ENCODE data around the gene CCL4. TPM values are rescaled to one million over a fixed set of nuclear protein-coding genes. Genes with fewer than 3 reads are reported as not detected.

The CCL4 gene
- total and polyA plus RNA-seq, 4 experiments from 2014 or later, result 1.1 to 1.3 (median 1.2) TPM

- H3K4me3 ChIP-seq (ENCODE audit: low read length in 2 of 2), result no peak overlapping the region
- H3K27me3 ChIP-seq (ENCODE audit: insufficient read depth, low read length), result no peaks in the 10 kb centered on the region
- H3K27ac ChIP-seq (ENCODE audit: low read depth, low read length), result no peak overlapping the region
- no peak for DNase-seq
- CTCF ChIA-PET (ENCODE audit: partially characterized antibody), result interaction anchor here (1.6 kb wide), 1 partner anchor 15 kb away, joined by 6 read pairs; no protein-coding TSS in a partner anchor
- H3K36me3 ChIP-seq (ENCODE audit: insufficient read depth, low read length), result no peaks in the 10 kb centered on the region
- Mint-ChIP-seq H3K36me3 (no peaks in the 10 kb centered on the region), H3K27ac (no peak overlapping the region), H3K9me3 (peaks cover 0 to 2% (median 0%) of the 10 kb centered on the region in 8 donors), H3K27me3 (peaks cover 7 to 10% of the 10 kb centered on the region in 2 donors), H3K4me3 (no peak overlapping the region), H3K4me1 (no peaks in the 10 kb centered on the region)
- H3K4me1 ChIP-seq (ENCODE audit: insufficient read depth, low read length), result no peaks in the 10 kb centered on the region
- intact Hi-C loops (cut with micrococcal nuclease), result no loop called here
- no peaks in the 10 kb centered on the region for H3K9me3 ChIP-seq (ENCODE audit: control insufficient read depth in 1 of 2, low read length in 2 of 2)
- POLR2A ChIA-PET (ENCODE audit: partially characterized antibody), result no interaction called here
These were observed 30.1 kb downstream of the CCL4 start for GRCh38 chr17:36133602-36134236.

GRCh38 chr17:36135465-36135864 is 31.8 kb downstream of the CCL4 start:
- no peak for DNase-seq
- POLR2A ChIA-PET (ENCODE audit: partially characterized antibody), result no interaction called here
- H3K27ac ChIP-seq (ENCODE audit: low read depth, low read length), result no peak overlapping the region
- H3K9me3 Mint-ChIP-seq, result peaks cover 0 to 2% (median 0%) of the 10 kb centered on the region in 8 donors
- intact Hi-C loops (cut with micrococcal nuclease), result no loop called here
- CTCF ChIA-PET (ENCODE audit: partially characterized antibody), result interaction anchor here (1.8 kb wide), 1 partner anchor 14 kb away, joined by 6 read pairs; no protein-coding TSS in a partner anchor
- no peaks in the 10 kb centered on the region for H3K9me3 ChIP-seq (ENCODE audit: control insufficient read depth in 1 of 2, low read length in 2 of 2)
- no peaks in the 10 kb centered on the region for H3K36me3 ChIP-seq (ENCODE audit: insufficient read depth, low read length)
- H3K4me1 Mint-ChIP-seq, result no peaks in the 10 kb centered on the region
- no peaks in the 10 kb centered on the region for H3K4me1 ChIP-seq (ENCODE audit: insufficient read depth, low read length)
- H3K4me3 ChIP-seq (ENCODE audit: low read length in 2 of 2), result no peak overlapping the region
- H3K27ac Mint-ChIP-seq, result no peak overlapping the region
- H3K27me3 Mint-ChIP-seq, result peaks cover 4 to 8% of the 10 kb centered on the region in 2 donors
- H3K27me3 ChIP-seq (ENCODE audit: insufficient read depth, low read length), result no peaks in the 10 kb centered on the region
- no peak overlapping the region for H3K4me3 Mint-ChIP-seq
- no peaks in the 10 kb centered on the region for H3K36me3 Mint-ChIP-seq

- Mint-ChIP-seq H3K27ac (no peak overlapping the region), H3K4me3 (no peak overlapping the region), H3K36me3 (no peaks in the 10 kb centered on the region), H3K9me3 (peaks cover 0 to 2% (median 0%) of the 10 kb centered on the region in 8 donors), H3K4me1 (no peaks in the 10 kb centered on the region), H3K27me3 (peaks cover 5 to 8% of the 10 kb centered on the region in 2 donors)
- Histone ChIP-seq H3K27ac (ENCODE audit: low read depth, low read length) (no peak overlapping the region), H3K4me3 (ENCODE audit: low read length in 2 of 2) (no peak overlapping the region), H3K4me1 (ENCODE audit: insufficient read depth, low read length) (no peaks in the 10 kb centered on the region), H3K27me3 (ENCODE audit: insufficient read depth, low read length) (no peaks in the 10 kb centered on the region), H3K9me3 (ENCODE audit: control insufficient read depth in 1 of 2, low read length in 2 of 2) (no peaks in the 10 kb centered on the region), H3K36me3 (ENCODE audit: insufficient read depth, low read length) (no peaks in the 10 kb centered on the region)
- intact Hi-C loops (cut with micrococcal nuclease), result no loop called here
- ChIA-PET CTCF (ENCODE audit: partially characterized antibody) (interaction anchor here (1.8 kb wide), 1 partner anchor 13 kb away, joined by 6 read pairs; no protein-coding TSS in a partner anchor), POLR2A (ENCODE audit: partially characterized antibody) (no interaction called here)
- no peak for DNase-seq
These were observed 32.4 kb downstream of the CCL4 start for GRCh38 chr17:36136036-36136435.

- Mint-ChIP-seq H3K9me3 (peaks cover 0 to 2% (median 0%) of the 10 kb centered on the region in 8 donors), H3K27ac (no peak overlapping the region), H3K27me3 (peaks cover 5 to 8% of the 10 kb centered on the region in 2 donors), H3K4me1 (no peaks in the 10 kb centered on the region), H3K36me3 (no peaks in the 10 kb centered on the region), H3K4me3 (no peak overlapping the region)
- intact Hi-C loops (cut with micrococcal nuclease), result no loop called here
- no peak overlapping the region for H3K27ac ChIP-seq (ENCODE audit: low read depth, low read length)
- no peak overlapping the region for H3K4me3 ChIP-seq (ENCODE audit: low read length in 2 of 2)
- ChIA-PET POLR2A (ENCODE audit: partially characterized antibody) (no interaction called here), CTCF (ENCODE audit: partially characterized antibody) (interaction anchor here (1.8 kb wide), 1 partner anchor 13 kb away, joined by 6 read pairs; no protein-coding TSS in a partner anchor)
- no peaks in the 10 kb centered on the region for H3K4me1 ChIP-seq (ENCODE audit: insufficient read depth, low read length)
- no peaks in the 10 kb centered on the region for H3K36me3 ChIP-seq (ENCODE audit: insufficient read depth, low read length)
- no peak for DNase-seq
- H3K27me3 ChIP-seq (ENCODE audit: insufficient read depth, low read length), result no peaks in the 10 kb centered on the region
- H3K9me3 ChIP-seq (ENCODE audit: control insufficient read depth in 1 of 2, low read length in 2 of 2), result no peaks in the 10 kb centered on the region
These were observed 32.8 kb downstream of the CCL4 start for GRCh38 chr17:36136439-36136838.

- Mint-ChIP-seq H3K9me3 (peaks cover 0 to 2% (median 0%) of the 10 kb centered on the region in 8 donors), H3K4me3 (no peak overlapping the region), H3K4me1 (no peaks in the 10 kb centered on the region), H3K36me3 (no peaks in the 10 kb centered on the region), H3K27me3 (peaks cover under 1 to 1% of the 10 kb centered on the region in 2 donors), H3K27ac (no peak overlapping the region)
- H3K27ac ChIP-seq (ENCODE audit: low read depth, low read length), result no peak overlapping the region
- DNase-seq, result no peak
- no peak overlapping the region for H3K4me3 ChIP-seq (ENCODE audit: low read length in 2 of 2)
- no peaks in the 10 kb centered on the region for H3K27me3 ChIP-seq (ENCODE audit: insufficient read depth, low read length)
- no peaks in the 10 kb centered on the region for H3K4me1 ChIP-seq (ENCODE audit: insufficient read depth, low read length)
- CTCF ChIA-PET (ENCODE audit: partially characterized antibody), result interaction anchor here (0.6 to 1.2 kb wide), 3 partner anchors 13 to 378 kb away, joined by 3 to 4 read pairs (median 3); no protein-coding TSS in a partner anchor
- POLR2A ChIA-PET (ENCODE audit: partially characterized antibody), result no interaction called here
- intact Hi-C loops (cut with micrococcal nuclease), result no loop called here
- H3K36me3 ChIP-seq (ENCODE audit: insufficient read depth, low read length), result no peaks in the 10 kb centered on the region
- no peaks in the 10 kb centered on the region for H3K9me3 ChIP-seq (ENCODE audit: control insufficient read depth in 1 of 2, low read length in 2 of 2)
These were observed 38.6 kb downstream of the CCL4 start for GRCh38 chr17:36142235-36142634.

- H3K27me3 Mint-ChIP-seq, result peaks cover 0 to 1% of the 10 kb centered on the region in 2 donors
- H3K9me3 Mint-ChIP-seq, result no peaks in the 10 kb centered on the region
- H3K4me1 ChIP-seq (ENCODE audit: insufficient read depth, low read length), result no peaks in the 10 kb centered on the region
- H3K36me3 ChIP-seq (ENCODE audit: insufficient read depth, low read length), result no peaks in the 10 kb centered on the region
- no peak overlapping the region for H3K4me3 Mint-ChIP-seq
- POLR2A ChIA-PET (ENCODE audit: partially characterized antibody), result no interaction called here
- no peak overlapping the region for H3K4me3 ChIP-seq (ENCODE audit: low read length in 2 of 2)
- intact Hi-C loops (cut with micrococcal nuclease), result no loop called here
- no peaks in the 10 kb centered on the region for H3K36me3 Mint-ChIP-seq
- H3K9me3 ChIP-seq (ENCODE audit: control insufficient read depth in 1 of 2, low read length in 2 of 2), result no peaks in the 10 kb centered on the region
- CTCF ChIA-PET (ENCODE audit: partially characterized antibody), result interaction anchor here (1.2 to 1.5 kb wide), 3 partner anchors 167 to 379 kb away, joined by 3 to 10 read pairs (median 5); no protein-coding TSS in a partner anchor
- DNase-seq, result no peak
- no peak overlapping the region for H3K27ac ChIP-seq (ENCODE audit: low read depth, low read length)
- no peaks in the 10 kb centered on the region for H3K4me1 Mint-ChIP-seq
- no peaks in the 10 kb centered on the region for H3K27me3 ChIP-seq (ENCODE audit: insufficient read depth, low read length)
- no peak overlapping the region for H3K27ac Mint-ChIP-seq
These were observed 39.2 kb downstream of the CCL4 start for GRCh38 chr17:36142806-36143205.

GRCh38 chr17:36144014-36144413 is 40.4 kb downstream of the CCL4 start:
- no peak for DNase-seq
- Mint-ChIP-seq H3K36me3 (no peaks in the 10 kb centered on the region), H3K27me3 (peaks cover 2 to 3% of the 10 kb centered on the region in 2 donors), H3K4me3 (no peak overlapping the region), H3K4me1 (peaks cover 0 to 2% (median under 1%) of the 10 kb centered on the region in 4 donors), H3K27ac (no peak overlapping the region), H3K9me3 (no peaks in the 10 kb centered on the region)
- Histone ChIP-seq H3K27ac (ENCODE audit: low read depth, low read length) (no peak overlapping the region), H3K36me3 (ENCODE audit: insufficient read depth, low read length) (no peaks in the 10 kb centered on the region), H3K9me3 (ENCODE audit: control insufficient read depth in 1 of 2, low read length in 2 of 2) (no peaks in the 10 kb centered on the region), H3K4me1 (ENCODE audit: insufficient read depth, low read length) (no peaks in the 10 kb centered on the region), H3K4me3 (ENCODE audit: low read length in 2 of 2) (no peak overlapping the region), H3K27me3 (ENCODE audit: insufficient read depth, low read length) (no peaks in the 10 kb centered on the region)
- intact Hi-C loops (cut with micrococcal nuclease), result no loop called here
- POLR2A ChIA-PET (ENCODE audit: partially characterized antibody), result no interaction called here
- CTCF ChIA-PET (ENCODE audit: partially characterized antibody), result interaction anchor here (1.3 to 1.5 kb wide), 2 partner anchors 168 to 175 kb away, joined by 5 to 10 read pairs; no protein-coding TSS in a partner anchor
